ENCODE measurements around the gene SYMPK. TPM values are rescaled to one million over a fixed set of nuclear protein-coding genes. Genes with fewer than 3 reads are reported as not detected.
A peak's percentile ranks its signal among the peaks of the same experiment; 100 is the strongest.

Gene SYMPK
- total RNA-seq, 1 donor from 2014 or later: 70.0 TPM

- Mint-ChIP-seq H3K27me3 (ENCODE audit: low read depth, unreplicated experiment) (no peaks in the 10 kb centered on the region), H3K27ac (ENCODE audit: unreplicated experiment) (peak overlapping the region; percentile 98), H3K36me3 (ENCODE audit: low read depth, unreplicated experiment) (peaks cover 6% of the 10 kb centered on the region), H3K9me3 (ENCODE audit: unreplicated experiment) (no peaks in the 10 kb centered on the region), H3K4me1 (ENCODE audit: low read depth, unreplicated experiment) (peaks cover 8% of the 10 kb centered on the region), H3K4me3 (ENCODE audit: unreplicated experiment) (peak overlapping the region; percentile 93)
- H3K79me2 ChIP-seq (ENCODE audit: insufficient read depth, low read length): peaks cover 24% of the 10 kb centered on the region
- DNase-seq (ENCODE audit: low read depth) (peak; percentile 85), FAIRE-seq (peak; percentile 52)
- TF ChIP-seq CTCF (IDR thresholded peaks at IDR 0.05; ENCODE audit: insufficient read depth, low read depth, low read length) (no peak), EZH2 (IDR thresholded peaks at IDR 0.05; ENCODE audit: insufficient read depth, low read length) (no peak)
- H3K27ac ChIP-seq (ENCODE audit: low read depth, low read length): peak overlapping the region; percentile 90
- no peaks in the 10 kb centered on the region for H3K9me3 ChIP-seq (ENCODE audit: insufficient read depth, low read depth, low read length)
- peaks cover 24% of the 10 kb centered on the region for H3K4me1 ChIP-seq (ENCODE audit: insufficient read depth, low read length)
- peaks cover 31% of the 10 kb centered on the region for H4K20me1 ChIP-seq (ENCODE audit: insufficient read depth, low read length)
- peak overlapping the region; percentile 65 for H3K4me3 ChIP-seq (ENCODE audit: insufficient read depth, low read depth, low read length)
- H3K36me3 ChIP-seq (ENCODE audit: insufficient read depth, low read length): no peaks in the 10 kb centered on the region
- H3K27me3 ChIP-seq (ENCODE audit: insufficient read depth, low read length): no peaks in the 10 kb centered on the region
- peak overlapping the region; percentile 89 for H3K4me2 ChIP-seq (ENCODE audit: low read length)
- peak overlapping the region; percentile 89 for H2AFZ ChIP-seq (ENCODE audit: low read depth, low read length)
- H3K9ac ChIP-seq (ENCODE audit: low read length): peak overlapping the region; percentile 85
Measured at GRCh38 chr19:45886427-45887199, 23.7 kb upstream of the SYMPK start.

GRCh38 chr19:45885556-45886426 lies 22.8 kb upstream of the SYMPK start, which contains the start of gene IRF2BP1:
IRF2BP1 (minus strand) TSS chr19:45886141; CDS start chr19:45885774, 367 bp downstream.
- Mint-ChIP-seq H3K27me3 (ENCODE audit: low read depth, unreplicated experiment) (no peaks in the 10 kb centered on the region), H3K9me3 (ENCODE audit: unreplicated experiment) (no peaks in the 10 kb centered on the region), H3K27ac (ENCODE audit: unreplicated experiment) (peak within 1 kb of the TSS; percentile 98), H3K4me1 (ENCODE audit: low read depth, unreplicated experiment) (peaks cover 10% of the 10 kb centered on the region), H3K36me3 (ENCODE audit: low read depth, unreplicated experiment) (peaks cover 4% of the 10 kb centered on the region), H3K4me3 (ENCODE audit: unreplicated experiment) (peak within 1 kb of the TSS; percentile 93)
- Histone ChIP-seq H3K4me2 (ENCODE audit: low read length) (peak within 1 kb of the TSS; percentile 89), H3K4me1 (ENCODE audit: insufficient read depth, low read length) (peaks cover 24% of the 10 kb centered on the region), H3K27ac (ENCODE audit: low read depth, low read length) (peak within 1 kb of the TSS; percentile 90), H3K9ac (ENCODE audit: low read length) (peak within 1 kb of the TSS; percentile 85), H3K9me3 (ENCODE audit: insufficient read depth, low read depth, low read length) (no peaks in the 10 kb centered on the region), H4K20me1 (ENCODE audit: insufficient read depth, low read length) (peaks cover 33% of the 10 kb centered on the region), H3K79me2 (ENCODE audit: insufficient read depth, low read length) (peaks cover 24% of the 10 kb centered on the region), H3K36me3 (ENCODE audit: insufficient read depth, low read length) (no peaks in the 10 kb centered on the region), H3K4me3 (ENCODE audit: insufficient read depth, low read depth, low read length) (peak within 1 kb of the TSS; percentile 65), H2AFZ (ENCODE audit: low read depth, low read length) (peak within 1 kb of the TSS; percentile 89), H3K27me3 (ENCODE audit: insufficient read depth, low read length) (no peaks in the 10 kb centered on the region)
- TF ChIP-seq CTCF (IDR thresholded peaks at IDR 0.05; ENCODE audit: insufficient read depth, low read depth, low read length) (no peak), EZH2 (IDR thresholded peaks at IDR 0.05; ENCODE audit: insufficient read depth, low read length) (no peak)
- FAIRE-seq (no peak), DNase-seq (ENCODE audit: low read depth) (peak; percentile 83)
